ENCODE results near the gene MGMT.

MGMT gene

DNA sequence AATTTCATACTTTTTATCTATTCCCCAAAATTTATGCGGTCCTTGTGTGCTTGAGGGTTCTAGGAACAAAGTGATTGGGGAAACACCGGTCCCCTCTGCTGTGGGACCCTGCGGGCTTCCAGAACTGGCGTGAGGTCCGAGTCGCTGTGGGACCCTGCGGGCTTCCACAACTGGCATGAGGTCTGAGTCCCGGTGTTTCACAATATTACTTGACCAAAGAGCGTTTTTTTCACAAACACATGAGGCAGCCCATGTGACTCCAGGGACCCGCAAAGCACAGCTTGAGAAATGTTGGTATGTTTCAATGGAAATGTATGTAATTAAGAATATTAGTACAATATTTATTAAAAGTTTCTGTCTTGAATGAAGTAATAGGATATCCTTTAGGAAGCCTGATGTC lies 212.2 kb downstream of the MGMT start:
- Mint-ChIP-seq H3K9me3 (peaks cover 7% of the 10 kb centered on the region), H3K4me3 (no peak overlapping the region), H3K27ac (no peak overlapping the region), H3K4me1 (no peaks in the 10 kb centered on the region), H3K36me3 (no peaks in the 10 kb centered on the region)
- ATAC-seq (no peak), DNase-seq (ENCODE audit: low spot score in 2 of 2) (no peak)

- no peak overlapping the region for H3K27ac Mint-ChIP-seq
- no peak overlapping the region for H3K4me3 Mint-ChIP-seq
- H3K36me3 Mint-ChIP-seq, result no peaks in the 10 kb centered on the region
- ATAC-seq (no peak), DNase-seq (ENCODE audit: low spot score in 2 of 2) (no peak)
- peaks cover 2% of the 10 kb centered on the region for H3K9me3 Mint-ChIP-seq
- no peaks in the 10 kb centered on the region for H3K4me1 Mint-ChIP-seq
These were observed 213.8 kb downstream of the MGMT start for GRCh38 chr10:129680661-129681344.

- DNase-seq (ENCODE audit: low spot score in 2 of 2) (no peak), ATAC-seq (no peak)
- H3K4me1 Mint-ChIP-seq, result no peaks in the 10 kb centered on the region
- H3K27ac Mint-ChIP-seq, result no peak overlapping the region
- H3K9me3 Mint-ChIP-seq, result peaks cover 2% of the 10 kb centered on the region
- no peaks in the 10 kb centered on the region for H3K36me3 Mint-ChIP-seq
- no peak overlapping the region for H3K4me3 Mint-ChIP-seq
These were observed 214.8 kb downstream of the MGMT start for GRCh38 chr10:129681856-129682255.

GRCh38 chr10:129683519-129683918 lies 216.5 kb downstream of the MGMT start:
- peaks cover 2% of the 10 kb centered on the region for H3K9me3 Mint-ChIP-seq
- DNase-seq (ENCODE audit: low spot score in 2 of 2) (no peak), ATAC-seq (no peak)
- no peak overlapping the region for H3K4me3 Mint-ChIP-seq
- no peaks in the 10 kb centered on the region for H3K36me3 Mint-ChIP-seq
- no peak overlapping the region for H3K27ac Mint-ChIP-seq
- H3K4me1 Mint-ChIP-seq, result no peaks in the 10 kb centered on the region

DNA sequence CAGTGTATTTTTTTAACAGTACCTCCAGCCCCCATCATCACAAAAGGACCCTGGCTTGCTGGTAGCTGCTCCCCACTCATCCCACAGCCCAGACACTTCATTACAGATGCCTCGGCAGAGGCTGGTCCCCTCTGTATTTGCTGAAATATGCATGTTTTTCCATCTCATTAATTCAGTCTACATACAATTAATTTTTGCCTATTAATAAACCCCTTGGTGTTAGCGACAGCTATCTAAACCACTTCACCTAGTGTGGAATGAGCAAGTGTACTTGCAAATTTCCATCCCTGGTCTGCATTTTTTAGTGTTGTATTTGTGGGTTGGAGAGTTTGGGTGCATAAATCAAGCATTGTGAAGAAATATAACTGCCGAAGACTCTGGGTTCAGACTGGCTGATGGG lies 216.9 kb downstream of the MGMT start:
- Mint-ChIP-seq H3K27ac (no peak overlapping the region), H3K4me3 (no peak overlapping the region), H3K4me1 (no peaks in the 10 kb centered on the region), H3K36me3 (no peaks in the 10 kb centered on the region), H3K9me3 (peaks cover 2% of the 10 kb centered on the region)
- ATAC-seq (no peak), DNase-seq (ENCODE audit: low spot score in 2 of 2) (no peak)

DNA sequence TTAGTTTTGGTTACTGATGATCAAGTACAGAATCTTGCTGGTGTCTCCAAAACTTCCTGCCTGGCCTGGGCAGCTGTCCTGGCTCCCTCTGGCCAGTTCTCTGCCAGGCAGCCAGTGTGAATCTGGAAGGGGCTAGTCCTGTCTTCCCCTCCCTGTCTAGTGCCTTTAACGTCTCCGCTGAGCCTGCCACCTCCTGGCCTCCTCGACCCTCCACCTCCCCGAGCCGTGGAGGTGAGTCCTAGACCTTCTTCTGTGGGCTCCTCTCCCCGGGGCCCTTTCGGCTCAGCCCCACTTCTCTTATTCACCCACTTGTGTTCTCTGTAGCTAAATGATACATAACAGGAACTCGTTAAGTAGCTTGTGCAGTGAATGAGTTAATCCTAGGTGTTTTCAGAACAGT lies 218.2 kb downstream of the MGMT start:
- Mint-ChIP-seq H3K36me3 (no peaks in the 10 kb centered on the region), H3K4me1 (peaks cover 1% of the 10 kb centered on the region), H3K27ac (no peak overlapping the region), H3K9me3 (peaks cover 2% of the 10 kb centered on the region), H3K4me3 (no peak overlapping the region)
- DNase-seq (ENCODE audit: low spot score in 2 of 2), result no peak
- ATAC-seq, result no peak

DNA sequence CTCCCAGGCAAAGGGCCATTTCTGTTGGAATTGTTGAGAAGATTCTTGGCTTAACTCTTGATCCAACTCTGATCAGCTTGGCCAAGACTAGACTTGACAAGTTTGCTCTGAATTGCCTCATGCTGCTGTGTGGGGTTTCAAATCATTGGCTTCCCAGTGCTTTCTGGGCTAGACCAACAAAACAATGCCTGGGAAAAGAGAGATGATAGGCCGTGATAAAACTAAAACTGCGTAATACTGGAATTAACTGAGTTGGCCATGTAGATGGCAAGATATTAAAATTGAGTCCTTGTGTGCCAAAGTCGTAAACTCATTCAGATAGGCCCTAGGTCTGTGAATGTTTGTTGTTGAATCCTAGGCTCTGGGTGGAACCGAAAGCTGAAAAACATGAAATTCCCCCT lies 222.6 kb downstream of the MGMT start:
- H3K4me3 Mint-ChIP-seq, result no peak overlapping the region
- H3K36me3 Mint-ChIP-seq, result no peaks in the 10 kb centered on the region
- no peak for DNase-seq (ENCODE audit: low spot score in 2 of 2)
- H3K27ac Mint-ChIP-seq, result no peak overlapping the region
- peaks cover 13% of the 10 kb centered on the region for H3K4me1 Mint-ChIP-seq
- no peak for ATAC-seq
- no peaks in the 10 kb centered on the region for H3K9me3 Mint-ChIP-seq

DNA sequence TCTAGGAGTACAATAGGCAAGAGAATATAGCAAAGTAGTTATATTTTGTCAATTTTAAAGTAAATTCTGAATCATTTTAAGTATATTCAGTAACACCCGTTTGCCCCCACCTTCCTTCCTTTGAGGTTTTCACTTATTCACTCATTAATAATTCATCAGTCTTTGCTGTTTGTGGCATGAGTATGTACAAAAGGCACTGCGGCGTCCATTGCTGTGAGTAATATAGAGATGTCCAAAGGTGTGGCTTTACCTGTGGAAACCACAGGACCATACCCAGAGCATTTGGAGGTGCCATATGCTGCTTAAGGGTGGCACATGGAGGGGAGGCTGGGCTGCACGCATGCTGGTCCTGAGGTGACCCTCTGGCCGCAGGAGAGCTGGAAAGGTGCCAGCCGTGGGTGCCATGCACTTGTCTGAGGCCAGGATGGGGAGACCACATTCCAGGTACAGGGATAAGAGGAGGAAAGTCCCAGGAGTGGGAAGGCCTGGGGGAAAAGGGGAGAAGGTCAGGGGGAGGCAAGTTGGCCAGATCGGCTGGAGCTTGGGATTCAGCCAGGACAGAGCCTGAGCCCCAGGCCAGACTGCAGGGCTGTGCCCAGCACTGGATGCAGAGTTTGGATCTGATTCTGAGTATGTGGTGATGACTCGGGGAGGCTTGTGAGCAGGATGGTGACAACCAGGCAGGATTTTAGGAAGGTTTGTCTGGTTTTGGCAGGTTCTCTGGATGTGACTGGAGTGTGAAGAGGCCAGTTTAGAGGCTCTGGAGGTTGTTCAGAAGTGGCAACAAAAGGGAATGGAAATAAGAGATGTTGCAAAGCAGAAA lies 223.4 kb downstream of the MGMT start:
- peak overlapping the region; percentile 58 for H3K27ac Mint-ChIP-seq
- H3K4me1 Mint-ChIP-seq, result peaks cover 13% of the 10 kb centered on the region
- no peaks in the 10 kb centered on the region for H3K36me3 Mint-ChIP-seq
- no peak for ATAC-seq
- DNase-seq (ENCODE audit: low spot score in 2 of 2), result no peak
- no peak overlapping the region for H3K4me3 Mint-ChIP-seq
- H3K9me3 Mint-ChIP-seq, result no peaks in the 10 kb centered on the region

DNA sequence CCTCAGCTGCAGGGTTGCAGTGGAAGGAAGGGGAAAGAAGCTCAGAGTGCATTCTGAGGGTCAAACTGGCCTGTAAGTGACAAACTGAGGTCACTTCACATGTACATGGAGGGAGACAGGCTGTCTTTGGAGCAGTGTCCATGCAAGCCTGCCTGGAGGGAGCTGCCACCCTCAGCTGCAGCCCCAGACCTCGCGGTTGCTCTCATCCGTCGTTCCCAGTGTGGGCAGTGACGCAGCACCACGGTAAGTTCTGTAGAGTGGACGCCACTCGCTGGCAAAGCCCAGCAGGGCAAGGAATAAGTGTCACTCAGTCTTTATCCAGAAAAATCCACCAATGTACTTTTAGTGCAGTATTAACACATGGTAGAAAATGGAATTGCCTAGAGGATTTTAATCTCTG lies 225.7 kb downstream of the MGMT start:
- H3K4me1 Mint-ChIP-seq, result peaks cover 13% of the 10 kb centered on the region
- ATAC-seq, result no peak
- no peak overlapping the region for H3K4me3 Mint-ChIP-seq
- H3K9me3 Mint-ChIP-seq, result no peaks in the 10 kb centered on the region
- H3K36me3 Mint-ChIP-seq, result no peaks in the 10 kb centered on the region
- no peak overlapping the region for H3K27ac Mint-ChIP-seq
- DNase-seq (ENCODE audit: low spot score in 2 of 2), result no peak

DNA sequence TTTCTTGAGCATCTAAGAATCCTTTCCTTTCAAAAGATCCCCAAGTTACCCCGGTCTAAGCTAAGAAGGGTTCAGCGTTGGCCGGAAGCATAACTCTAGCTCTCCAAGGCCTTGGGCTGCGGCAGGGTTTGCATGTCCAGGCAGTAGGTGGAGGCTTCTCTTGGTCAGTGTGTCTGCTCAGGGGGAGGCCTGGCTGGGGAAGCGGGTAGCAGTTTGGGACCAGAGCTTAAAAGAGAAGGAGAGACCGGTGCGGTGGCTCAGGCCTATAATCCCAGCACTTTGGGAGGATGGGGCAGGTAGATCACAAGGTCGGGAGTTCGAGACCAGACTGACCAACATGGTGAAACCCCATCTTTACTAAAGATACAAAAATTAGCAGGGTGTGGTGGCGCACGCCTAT lies 226.3 kb downstream of the MGMT start:
- no peaks in the 10 kb centered on the region for H3K9me3 Mint-ChIP-seq
- H3K4me1 Mint-ChIP-seq, result peaks cover 13% of the 10 kb centered on the region
- no peak overlapping the region for H3K27ac Mint-ChIP-seq
- DNase-seq (ENCODE audit: low spot score in 2 of 2) (no peak), ATAC-seq (no peak)
- H3K4me3 Mint-ChIP-seq, result no peak overlapping the region
- H3K36me3 Mint-ChIP-seq, result no peaks in the 10 kb centered on the region

DNA sequence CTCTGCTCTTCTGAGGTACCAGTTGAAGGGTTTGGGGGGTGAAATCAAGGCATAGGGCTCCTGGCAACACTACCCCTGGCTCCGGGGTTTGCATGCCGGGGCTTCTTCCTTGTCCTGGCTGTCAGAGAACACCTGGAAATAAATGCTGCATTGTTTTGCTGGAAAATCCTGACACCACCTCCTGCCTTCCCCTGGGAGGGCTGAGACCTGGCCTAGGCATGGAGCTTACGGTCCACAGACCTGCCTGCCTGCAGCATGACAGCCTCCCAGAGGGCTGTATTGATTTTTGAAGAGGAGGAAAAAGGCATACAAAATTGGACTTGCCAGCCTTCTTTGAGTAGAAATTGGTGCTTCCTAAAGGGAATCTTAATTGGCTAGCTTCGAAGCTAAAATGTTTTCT lies 227.1 kb downstream of the MGMT start:
- H3K4me1 Mint-ChIP-seq, result peaks cover 13% of the 10 kb centered on the region
- no peak overlapping the region for H3K4me3 Mint-ChIP-seq
- no peaks in the 10 kb centered on the region for H3K9me3 Mint-ChIP-seq
- no peaks in the 10 kb centered on the region for H3K36me3 Mint-ChIP-seq
- DNase-seq (ENCODE audit: low spot score in 2 of 2) (no peak), ATAC-seq (no peak)
- no peak overlapping the region for H3K27ac Mint-ChIP-seq

DNA sequence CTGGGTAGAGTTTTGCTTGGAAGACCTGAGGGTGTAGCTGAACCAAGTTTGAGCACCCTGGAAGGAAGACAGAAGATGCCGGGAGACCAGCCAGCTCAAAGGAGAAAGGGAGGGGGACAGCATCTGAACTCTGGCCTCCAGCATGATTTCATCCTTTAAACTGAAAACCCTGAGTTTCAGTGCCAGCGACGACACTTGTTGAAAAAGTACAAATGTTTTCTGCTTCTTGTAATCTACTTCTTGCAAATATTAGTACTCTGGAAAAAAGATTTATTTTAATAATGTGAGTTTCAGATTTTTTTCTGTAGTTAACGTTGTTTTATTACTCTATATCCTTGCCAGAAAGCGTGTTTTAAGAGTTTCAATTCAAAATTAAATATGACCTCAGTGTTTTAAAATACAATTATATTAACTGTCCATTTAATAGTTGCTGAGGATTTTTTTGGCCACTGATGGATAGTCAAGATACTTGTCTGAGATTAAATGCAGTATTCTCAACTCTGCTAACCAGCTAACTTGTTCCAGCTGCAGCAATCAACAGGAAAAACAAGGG lies 227.7 kb downstream of the MGMT start:
- DNase-seq (ENCODE audit: low spot score in 2 of 2) (no peak), ATAC-seq (no peak)
- Mint-ChIP-seq H3K36me3 (no peaks in the 10 kb centered on the region), H3K4me1 (peaks cover 13% of the 10 kb centered on the region), H3K27ac (no peak overlapping the region), H3K4me3 (no peak overlapping the region), H3K9me3 (no peaks in the 10 kb centered on the region)

DNA sequence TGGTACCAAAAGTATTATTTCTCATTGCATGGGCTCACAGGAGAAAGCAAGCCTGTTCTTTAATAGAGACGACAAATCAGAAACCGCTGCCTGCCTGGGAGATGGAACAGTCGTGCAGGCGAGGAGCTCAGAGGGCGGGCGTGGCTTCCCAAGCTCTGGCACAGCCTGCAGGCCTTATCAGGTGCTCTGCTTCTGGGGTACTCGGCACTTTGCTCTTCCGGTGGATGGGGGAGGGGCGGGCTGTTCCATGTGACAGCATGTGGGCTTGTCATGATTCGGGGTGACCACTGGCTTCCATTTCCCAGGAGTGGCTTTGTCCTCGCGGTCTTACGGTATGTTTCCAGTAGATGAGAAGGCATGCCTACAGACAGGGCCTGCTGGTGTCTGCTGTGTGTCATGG lies 228.6 kb downstream of the MGMT start:
- no peaks in the 10 kb centered on the region for H3K36me3 Mint-ChIP-seq
- no peak overlapping the region for H3K4me3 Mint-ChIP-seq
- H3K4me1 Mint-ChIP-seq, result peaks cover 8% of the 10 kb centered on the region
- DNase-seq (ENCODE audit: low spot score in 2 of 2) (no peak), ATAC-seq (no peak)
- H3K27ac Mint-ChIP-seq, result no peak overlapping the region
- no peaks in the 10 kb centered on the region for H3K9me3 Mint-ChIP-seq

DNA sequence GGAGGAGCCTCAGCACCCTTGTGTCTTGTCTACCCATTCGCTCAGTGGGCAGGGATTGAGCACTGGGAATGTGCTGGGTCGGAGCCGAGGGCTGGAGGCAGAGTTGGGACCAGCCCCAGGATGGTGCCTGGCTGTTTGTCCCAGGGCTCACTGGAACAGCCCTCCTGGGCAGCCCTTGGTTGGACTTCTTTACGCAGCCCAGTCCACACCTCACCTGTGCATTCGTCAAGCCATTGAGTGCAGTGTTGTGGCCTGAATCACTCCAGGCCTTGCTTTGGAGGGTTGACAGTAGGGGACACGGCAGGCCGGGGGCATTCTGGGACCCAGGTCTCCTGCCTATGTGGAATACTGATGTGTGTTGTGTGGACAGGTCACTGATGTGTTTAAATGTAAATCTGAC lies 229.6 kb downstream of the MGMT start:
- ATAC-seq, result no peak
- DNase-seq (ENCODE audit: low spot score in 2 of 2), result no peak
- Mint-ChIP-seq H3K9me3 (no peaks in the 10 kb centered on the region), H3K27ac (no peak overlapping the region), H3K36me3 (no peaks in the 10 kb centered on the region), H3K4me1 (no peaks in the 10 kb centered on the region), H3K4me3 (no peak overlapping the region)

DNA sequence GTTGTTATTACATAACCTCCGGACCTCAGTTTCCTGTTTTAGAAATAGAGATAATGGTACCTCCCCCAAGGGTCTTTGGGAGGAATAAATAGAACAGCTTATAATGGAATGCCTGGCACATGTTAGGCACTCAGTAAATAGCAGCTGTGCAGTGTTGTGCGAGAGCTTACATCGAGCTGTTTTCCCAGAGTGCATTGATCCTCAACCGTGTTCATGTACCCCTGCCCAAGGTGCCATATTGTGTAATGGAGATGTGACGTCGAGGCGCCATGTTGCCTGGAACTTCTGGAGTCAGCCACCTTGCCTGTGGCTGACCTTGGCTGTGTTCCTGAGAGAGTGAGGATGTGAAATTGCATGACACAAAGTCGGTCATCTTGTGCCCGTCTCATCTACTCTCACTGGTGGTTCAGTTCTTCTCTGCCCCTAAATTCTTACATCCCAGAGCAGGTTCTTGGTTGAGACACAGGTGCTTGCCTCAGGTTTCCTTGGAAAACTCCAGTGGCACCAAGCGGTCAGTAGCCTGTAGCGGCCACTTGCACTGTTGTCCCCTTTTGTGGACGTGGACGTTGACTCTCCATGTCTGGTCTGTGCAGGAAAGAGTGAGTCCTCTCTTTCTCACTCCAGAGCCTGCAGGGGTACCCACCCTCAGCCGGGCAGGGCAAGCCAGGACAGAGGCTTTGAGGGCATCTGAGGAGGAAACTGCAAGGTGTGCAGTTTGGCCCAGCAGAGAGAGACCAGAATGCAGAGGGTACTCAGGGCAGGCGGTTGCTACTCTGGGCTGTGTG lies 230.6 kb downstream of the MGMT start:
- H3K9me3 Mint-ChIP-seq, result no peaks in the 10 kb centered on the region
- no peak for ATAC-seq
- DNase-seq (ENCODE audit: low spot score in 2 of 2), result no peak
- no peaks in the 10 kb centered on the region for H3K4me1 Mint-ChIP-seq
- H3K36me3 Mint-ChIP-seq, result no peaks in the 10 kb centered on the region
- no peak overlapping the region for H3K27ac Mint-ChIP-seq
- no peak overlapping the region for H3K4me3 Mint-ChIP-seq

Data from stimulated activated effector memory CD8-positive, alpha-beta T cell treated with anti-CD3 and anti-CD28 coated beads, Interleukin-12 subunit alpha, Interleukin-12 subunit beta, amount 100 ng/mL, for 72 hours (primary cell).